ENCODE results near the gene DND1. TPM values are rescaled to one million over a fixed set of nuclear protein-coding genes. Genes with fewer than 3 reads are reported as not detected.
"Not testable (repeated sequence)": the region's sequence is repeated elsewhere in the genome, so short reads cannot be mapped to it uniquely, and the experiment has no call there.

The DND1 gene
- total RNA-seq (2012; rRNA removed) = 0.22 and 0.76 TPM in 2 replicates

DNA sequence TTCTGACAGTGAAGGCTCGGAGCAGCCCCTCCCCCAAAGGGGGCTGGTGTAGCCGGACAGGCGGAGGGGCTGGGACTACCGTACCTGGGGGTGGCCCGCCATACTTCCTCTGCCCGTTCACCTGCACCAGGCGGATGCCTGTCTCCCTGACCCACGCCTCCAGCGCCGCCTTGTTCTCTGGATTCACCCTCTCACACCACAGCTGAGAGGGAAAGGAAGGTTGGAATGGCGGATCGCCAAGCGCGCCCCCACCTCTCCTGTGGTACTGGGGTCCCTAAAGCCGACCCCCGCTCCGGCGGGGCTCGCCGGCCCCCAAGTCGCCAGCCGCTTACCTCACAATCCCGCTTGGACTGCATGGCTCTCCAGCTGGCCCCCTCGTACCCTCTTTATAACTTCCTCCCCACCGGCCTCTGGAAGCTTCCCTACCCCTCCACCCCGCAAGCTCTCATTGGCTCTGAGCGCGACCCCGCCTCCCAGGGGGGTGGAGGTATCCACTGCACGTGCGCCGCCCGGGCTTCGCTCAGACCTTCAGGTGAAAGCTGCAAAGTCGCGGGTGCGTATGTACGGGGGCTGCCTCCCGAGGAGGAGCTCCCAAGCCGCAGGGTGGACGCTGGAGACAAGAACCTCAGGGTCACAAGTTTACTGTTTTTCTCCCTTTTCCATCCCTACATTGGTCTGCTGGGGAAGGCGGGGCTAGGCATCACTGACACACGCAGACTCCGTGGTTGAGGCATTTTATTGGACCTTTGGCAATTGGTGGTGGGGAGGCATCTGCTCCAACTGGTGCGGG is at the start of gene DND1:
DND1 (minus strand) TSS at position 390 of the 790 bp plus-strand sequence; CDS start at position 356, 34 bp downstream.
- peaks cover 83% of the 10 kb centered on the region for H3K36me3 ChIP-seq (ENCODE audit: insufficient read depth, low read length)
- H3K4me3 ChIP-seq (ENCODE audit: low read length) = no peak within 1 kb of the TSS
- H3K4me2 ChIP-seq (ENCODE audit: low read length) = no peak within 1 kb of the TSS
- no peak within 1 kb of the TSS for H3K9ac ChIP-seq (ENCODE audit: low read depth, low read length)
- no peaks in the 10 kb centered on the region for H3K27me3 ChIP-seq (ENCODE audit: control insufficient read depth, insufficient read depth, low read length)
- H3K9me3 ChIP-seq (replicated peaks; ENCODE audit: low read length) = no peaks in the 10 kb centered on the region
- no peaks in the 10 kb centered on the region for H3K4me1 ChIP-seq (ENCODE audit: control insufficient read depth, insufficient read depth, low read length)

DNA sequence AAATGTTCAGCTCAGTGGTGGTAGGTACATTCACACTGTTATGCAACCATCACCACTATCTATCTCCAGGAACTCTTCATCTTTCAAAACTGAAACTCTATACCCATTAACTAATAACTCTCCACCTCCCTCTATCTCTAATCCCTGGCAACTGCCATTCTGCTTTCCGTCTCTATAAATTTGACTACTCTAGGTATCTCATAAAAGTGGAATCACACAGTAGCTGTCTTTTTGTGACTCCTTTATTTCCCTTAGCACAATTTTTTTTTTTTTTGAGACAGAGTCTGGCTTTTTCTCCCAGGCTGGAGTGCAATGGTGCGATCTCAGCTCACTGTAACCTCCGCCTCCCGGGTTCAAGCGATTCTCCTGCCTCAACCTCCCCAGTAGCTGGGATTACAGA is 48.0 kb upstream of the DND1 start:
- H3K9me3 ChIP-seq (replicated peaks; ENCODE audit: low read length); H3K36me3 ChIP-seq (ENCODE audit: insufficient read depth, low read length); H3K4me2 ChIP-seq (ENCODE audit: low read length); H3K9ac ChIP-seq (ENCODE audit: low read depth, low read length); H3K27me3 ChIP-seq (ENCODE audit: control insufficient read depth, insufficient read depth, low read length); H3K4me1 ChIP-seq (ENCODE audit: control insufficient read depth, insufficient read depth, low read length); H3K4me3 ChIP-seq (ENCODE audit: low read length): not testable (repeated sequence)

DNA sequence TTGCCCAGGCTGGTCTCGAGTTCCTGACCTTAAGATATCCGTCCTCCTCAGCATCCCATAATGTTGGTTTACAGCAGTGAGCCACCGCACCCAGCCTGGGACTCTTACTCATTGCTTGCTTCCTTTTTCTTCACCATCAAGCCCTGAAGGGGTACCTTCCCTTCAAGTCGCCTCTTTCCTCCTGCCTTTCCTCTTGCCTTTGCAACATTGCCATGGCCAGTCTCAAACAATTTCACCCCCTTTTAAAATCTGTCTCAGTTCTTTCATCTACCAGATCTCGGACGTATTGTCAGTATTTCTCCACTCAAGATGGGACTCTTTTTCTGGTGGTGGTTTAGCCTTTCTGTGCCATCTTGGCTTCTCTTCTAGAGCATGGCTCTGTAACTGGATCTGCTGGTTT is 47.4 kb upstream of the DND1 start:
- not testable (repeated sequence) for H3K4me2 ChIP-seq (ENCODE audit: low read length); H3K4me3 ChIP-seq (ENCODE audit: low read length); H3K9ac ChIP-seq (ENCODE audit: low read depth, low read length); H3K27me3 ChIP-seq (ENCODE audit: control insufficient read depth, insufficient read depth, low read length); H3K36me3 ChIP-seq (ENCODE audit: insufficient read depth, low read length); H3K4me1 ChIP-seq (ENCODE audit: control insufficient read depth, insufficient read depth, low read length); H3K9me3 ChIP-seq (replicated peaks; ENCODE audit: low read length)

DNA sequence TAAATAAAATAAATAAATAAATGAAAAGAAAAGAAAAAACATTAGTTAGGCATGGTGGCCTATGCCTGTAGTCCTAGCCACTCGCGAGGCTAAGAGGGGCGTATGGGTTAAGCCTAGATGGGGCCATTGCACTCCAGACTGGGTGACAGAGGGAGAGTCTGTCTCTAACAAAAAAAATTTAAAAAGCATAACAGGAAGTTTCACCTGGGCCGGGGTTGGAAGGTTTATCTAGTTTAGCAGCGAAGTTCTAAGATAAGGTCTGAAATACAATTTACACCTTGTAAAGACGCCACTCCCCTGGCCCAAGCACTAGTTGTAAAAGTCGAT is 44.9 kb upstream of the DND1 start:
- peak overlapping the region; percentile 43 for H3K4me3 ChIP-seq (ENCODE audit: low read length)
- no peaks in the 10 kb centered on the region for H3K9me3 ChIP-seq (replicated peaks; ENCODE audit: low read length)
- no peaks in the 10 kb centered on the region for H3K36me3 ChIP-seq (ENCODE audit: insufficient read depth, low read length)
- H3K27me3 ChIP-seq (ENCODE audit: control insufficient read depth, insufficient read depth, low read length) = no peaks in the 10 kb centered on the region
- no peak overlapping the region for H3K9ac ChIP-seq (ENCODE audit: low read depth, low read length)
- H3K4me2 ChIP-seq (ENCODE audit: low read length) = peak overlapping the region; percentile 67
- H3K4me1 ChIP-seq (ENCODE audit: control insufficient read depth, insufficient read depth, low read length) = peaks cover 5% of the 10 kb centered on the region

DNA sequence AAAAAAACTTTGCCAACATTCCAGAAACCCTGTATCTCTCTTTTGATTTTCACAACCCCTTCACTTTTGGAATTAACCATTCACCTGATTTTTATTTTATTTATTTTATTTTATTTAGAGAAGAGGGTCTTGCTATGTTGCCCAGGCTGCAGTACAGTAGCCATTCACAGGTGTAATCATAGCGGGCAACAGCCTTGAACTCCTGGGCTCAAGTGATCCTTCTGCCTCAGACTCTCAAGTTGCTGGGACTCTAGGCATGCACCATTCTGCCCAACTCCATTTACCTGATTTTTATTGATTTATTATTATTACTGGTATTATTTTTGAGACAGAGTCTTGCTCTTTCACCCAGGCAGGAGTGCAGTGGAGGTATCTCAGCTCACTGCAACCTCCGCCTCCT is 42.9 kb upstream of the DND1 start:
- H3K4me1 ChIP-seq (ENCODE audit: control insufficient read depth, insufficient read depth, low read length); H3K36me3 ChIP-seq (ENCODE audit: insufficient read depth, low read length); H3K27me3 ChIP-seq (ENCODE audit: control insufficient read depth, insufficient read depth, low read length); H3K4me3 ChIP-seq (ENCODE audit: low read length); H3K4me2 ChIP-seq (ENCODE audit: low read length); H3K9ac ChIP-seq (ENCODE audit: low read depth, low read length); H3K9me3 ChIP-seq (replicated peaks; ENCODE audit: low read length): not testable (repeated sequence)

DNA sequence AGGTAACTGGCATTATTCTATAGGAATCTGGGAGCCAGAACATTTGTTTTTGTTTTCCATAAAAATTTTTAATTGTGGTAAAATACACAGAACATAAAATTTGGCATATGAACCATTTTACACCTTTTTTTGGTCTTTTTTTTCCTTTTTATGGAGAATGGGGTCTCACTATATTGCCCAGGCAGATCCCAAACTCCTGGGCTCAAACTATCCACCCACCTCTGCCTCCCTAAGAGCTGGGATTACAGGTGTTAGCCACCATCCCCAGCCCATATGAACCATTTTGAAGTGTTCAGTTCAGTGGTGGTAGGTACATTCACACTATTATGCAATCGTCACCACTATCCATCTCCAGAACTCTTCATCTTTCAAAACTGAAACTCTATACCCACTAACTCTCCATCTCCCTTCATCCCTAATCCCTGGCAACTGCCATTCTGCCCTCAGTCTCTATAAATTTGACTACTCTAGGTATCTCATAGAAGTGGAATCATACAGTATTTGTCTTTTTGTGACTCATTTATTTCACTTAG is 40.3 kb upstream of the DND1 start:
- Histone ChIP-seq H3K4me3 (ENCODE audit: low read length) (no peak overlapping the region), H3K27me3 (ENCODE audit: control insufficient read depth, insufficient read depth, low read length) (no peaks in the 10 kb centered on the region), H3K4me2 (ENCODE audit: low read length) (no peak overlapping the region), H3K36me3 (ENCODE audit: insufficient read depth, low read length) (no peaks in the 10 kb centered on the region), H3K9ac (ENCODE audit: low read depth, low read length) (no peak overlapping the region), H3K4me1 (ENCODE audit: control insufficient read depth, insufficient read depth, low read length) (peaks cover 11% of the 10 kb centered on the region), H3K9me3 (replicated peaks; ENCODE audit: low read length) (no peaks in the 10 kb centered on the region)

DNA sequence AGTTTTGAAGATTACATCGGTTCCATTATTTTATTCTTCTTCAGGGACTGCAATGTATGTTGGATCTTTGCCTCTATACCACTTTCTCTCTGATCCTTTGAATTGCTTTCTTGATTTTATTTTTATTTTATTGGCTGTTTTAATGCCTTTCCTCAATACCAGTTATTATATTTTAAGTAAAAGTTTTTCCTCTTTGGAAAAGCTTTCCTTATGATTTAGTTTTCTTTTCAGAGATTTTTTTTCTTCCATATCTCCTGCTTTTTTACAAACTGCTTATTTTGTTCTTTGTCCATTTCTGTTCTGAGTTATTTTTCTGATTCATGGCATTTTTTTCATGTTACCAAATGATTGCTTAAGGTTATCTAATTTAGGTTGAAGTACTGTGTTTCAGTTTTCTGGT is 38.4 kb upstream of the DND1 start:
- Histone ChIP-seq H3K27me3 (ENCODE audit: control insufficient read depth, insufficient read depth, low read length) (no peaks in the 10 kb centered on the region), H3K4me2 (ENCODE audit: low read length) (peak overlapping the region; percentile 7), H3K4me3 (ENCODE audit: low read length) (no peak overlapping the region), H3K9ac (ENCODE audit: low read depth, low read length) (no peak overlapping the region), H3K36me3 (ENCODE audit: insufficient read depth, low read length) (peaks cover 8% of the 10 kb centered on the region), H3K4me1 (ENCODE audit: control insufficient read depth, insufficient read depth, low read length) (peaks cover 6% of the 10 kb centered on the region), H3K9me3 (replicated peaks; ENCODE audit: low read length) (no peaks in the 10 kb centered on the region)

DNA sequence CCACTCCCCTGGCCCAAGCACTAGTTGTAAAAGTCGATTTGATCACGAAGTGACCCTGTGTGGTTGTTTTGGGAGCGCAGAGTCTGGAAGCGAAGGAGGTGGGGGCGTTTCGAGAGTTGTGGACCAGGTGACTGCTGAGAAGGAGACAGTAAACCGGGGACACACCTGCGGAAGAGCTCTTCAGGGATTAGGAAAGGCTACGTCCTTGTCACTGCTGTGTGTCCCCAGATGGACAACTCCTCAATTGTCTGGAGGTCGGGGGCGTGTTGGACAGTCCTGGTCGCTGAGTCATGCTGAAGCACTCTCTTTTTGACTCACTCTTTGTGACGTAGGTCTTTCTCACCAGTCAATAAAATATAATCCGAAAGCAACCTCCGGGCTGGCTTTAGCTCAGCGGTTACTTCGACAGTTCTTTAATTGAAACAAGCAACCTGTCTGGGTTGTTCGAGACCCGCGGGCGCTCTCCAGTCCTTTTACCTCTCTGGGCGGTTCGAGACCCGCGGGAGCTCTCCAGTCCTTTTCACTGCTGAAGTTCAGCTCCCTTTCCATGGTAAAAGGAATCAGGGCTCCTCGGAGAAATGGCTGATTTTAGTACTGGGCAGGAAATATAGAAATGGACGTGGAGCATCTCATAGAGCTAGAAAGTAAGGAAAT is 37.6 kb upstream of the DND1 start:
- H3K27me3 ChIP-seq (ENCODE audit: control insufficient read depth, insufficient read depth, low read length) = no peaks in the 10 kb centered on the region
- H3K9me3 ChIP-seq (replicated peaks; ENCODE audit: low read length) = no peaks in the 10 kb centered on the region
- peak overlapping the region; percentile 88 for H3K4me2 ChIP-seq (ENCODE audit: low read length)
- peak overlapping the region; percentile 68 for H3K9ac ChIP-seq (ENCODE audit: low read depth, low read length)
- H3K4me3 ChIP-seq (ENCODE audit: low read length) = peak overlapping the region; percentile 77
- peaks cover 14% of the 10 kb centered on the region for H3K36me3 ChIP-seq (ENCODE audit: insufficient read depth, low read length)
- peaks cover 6% of the 10 kb centered on the region for H3K4me1 ChIP-seq (ENCODE audit: control insufficient read depth, insufficient read depth, low read length)

DNA sequence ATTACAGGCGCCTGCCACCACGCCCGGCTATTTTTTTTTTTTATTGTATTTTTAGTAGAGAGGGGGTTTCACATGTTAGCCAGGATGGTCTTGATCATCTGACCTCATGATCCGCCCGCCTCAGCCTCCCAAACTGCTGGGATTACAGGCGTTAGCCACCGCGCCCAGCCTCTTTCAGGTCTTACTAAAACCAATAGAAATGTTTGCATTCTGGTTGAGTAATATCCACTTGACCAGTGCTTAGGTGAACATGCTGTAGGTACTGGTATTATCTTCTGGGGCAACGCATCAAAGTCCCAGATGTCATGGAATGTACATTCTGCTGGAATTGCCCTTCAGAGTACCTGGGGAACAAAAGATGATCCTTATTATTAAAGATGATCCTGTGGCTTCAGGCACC is 35.4 kb upstream of the DND1 start:
- H3K27me3 ChIP-seq (ENCODE audit: control insufficient read depth, insufficient read depth, low read length); H3K9ac ChIP-seq (ENCODE audit: low read depth, low read length); H3K9me3 ChIP-seq (replicated peaks; ENCODE audit: low read length); H3K4me1 ChIP-seq (ENCODE audit: control insufficient read depth, insufficient read depth, low read length); H3K4me2 ChIP-seq (ENCODE audit: low read length); H3K4me3 ChIP-seq (ENCODE audit: low read length): not testable (repeated sequence)
- peaks cover 35% of the 10 kb centered on the region for H3K36me3 ChIP-seq (ENCODE audit: insufficient read depth, low read length)

DNA sequence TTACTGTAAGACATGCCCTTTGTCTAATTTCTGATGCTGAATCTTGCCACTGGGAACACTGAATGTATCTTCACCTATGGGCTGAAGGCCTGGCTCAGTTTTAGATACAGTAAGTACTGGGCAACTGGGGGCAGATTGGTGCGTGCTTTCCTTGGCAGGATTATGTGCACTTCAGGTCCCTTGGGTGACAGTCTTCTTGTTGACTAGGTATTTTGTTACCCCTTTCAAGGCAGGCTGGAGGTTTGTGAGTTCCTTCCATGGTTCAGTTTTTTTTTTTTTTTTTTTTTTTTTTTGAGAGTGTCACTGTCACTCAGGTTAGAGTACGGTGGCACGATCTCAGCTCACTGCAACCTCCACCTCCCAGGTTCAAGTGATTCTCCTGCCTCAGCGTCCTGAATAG is 34.4 kb upstream of the DND1 start:
- H3K36me3 ChIP-seq (ENCODE audit: insufficient read depth, low read length) = peaks cover 42% of the 10 kb centered on the region
- no peak overlapping the region for H3K9ac ChIP-seq (ENCODE audit: low read depth, low read length)
- H3K4me3 ChIP-seq (ENCODE audit: low read length) = no peak overlapping the region
- no peaks in the 10 kb centered on the region for H3K9me3 ChIP-seq (replicated peaks; ENCODE audit: low read length)
- H3K27me3 ChIP-seq (ENCODE audit: control insufficient read depth, insufficient read depth, low read length) = no peaks in the 10 kb centered on the region
- H3K4me2 ChIP-seq (ENCODE audit: low read length) = no peak overlapping the region
- peaks cover 6% of the 10 kb centered on the region for H3K4me1 ChIP-seq (ENCODE audit: control insufficient read depth, insufficient read depth, low read length)

DNA sequence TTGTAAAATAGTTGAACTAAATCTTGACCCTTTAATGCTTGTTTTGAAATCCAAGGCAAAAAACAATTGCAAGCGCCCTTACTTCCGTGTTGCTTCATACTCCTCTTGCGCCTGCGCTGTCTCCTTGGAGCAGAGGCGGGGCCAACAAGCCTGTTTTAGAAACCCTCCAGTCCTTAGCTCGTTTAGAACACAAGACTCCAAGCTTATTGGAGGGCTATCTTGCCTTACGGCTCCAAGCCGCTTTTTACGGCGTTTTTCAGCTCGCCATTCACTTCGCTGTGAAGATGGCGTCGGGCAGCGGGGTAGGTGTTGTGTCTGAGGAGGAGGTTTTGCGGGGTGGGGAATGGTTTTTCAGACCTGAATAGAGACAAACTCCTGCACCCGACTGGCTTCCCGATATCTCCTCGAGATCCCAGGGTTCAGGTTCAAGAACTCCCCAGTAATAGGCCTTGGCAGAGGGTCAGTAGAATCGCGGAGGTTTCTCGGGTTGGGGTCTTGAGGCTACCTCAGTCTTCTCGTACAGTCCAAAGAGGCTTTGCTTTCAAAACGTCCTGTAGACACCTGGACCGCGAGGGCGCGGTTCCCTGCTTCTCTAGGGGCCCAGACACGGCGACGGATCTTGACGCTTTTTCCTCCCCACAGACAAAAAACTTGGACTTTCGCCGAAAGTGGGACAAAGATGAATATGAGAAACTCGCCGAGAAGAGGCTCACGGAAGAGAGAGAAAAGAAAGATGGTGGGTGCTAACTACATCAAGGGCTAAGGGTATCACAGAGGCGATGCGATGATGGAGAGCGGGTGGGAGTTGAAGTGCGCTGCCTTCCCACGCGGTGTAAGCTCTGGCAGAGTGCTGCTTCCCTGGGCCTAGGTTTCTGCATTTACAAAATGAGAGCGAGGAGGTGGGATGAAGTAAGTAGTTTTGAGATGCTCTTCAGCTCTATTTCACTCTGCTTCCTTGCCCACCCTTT is 27.1 kb upstream of the DND1 start, which contains the start of gene ZMAT2:
ZMAT2 (plus strand) TSS at position 271 of the 968 bp plus-strand sequence; CDS start at position 285, 14 bp downstream.
- H3K9ac ChIP-seq (ENCODE audit: low read depth, low read length) = peak within 1 kb of the TSS; percentile 89
- peak within 1 kb of the TSS; percentile 75 for H3K4me3 ChIP-seq (ENCODE audit: low read length)
- peak within 1 kb of the TSS; percentile 83 for H3K4me2 ChIP-seq (ENCODE audit: low read length)
- H3K27me3 ChIP-seq (ENCODE audit: control insufficient read depth, insufficient read depth, low read length) = no peaks in the 10 kb centered on the region
- H3K4me1 ChIP-seq (ENCODE audit: control insufficient read depth, insufficient read depth, low read length) = peaks cover 5% of the 10 kb centered on the region
- H3K9me3 ChIP-seq (replicated peaks; ENCODE audit: low read length) = no peaks in the 10 kb centered on the region
- H3K36me3 ChIP-seq (ENCODE audit: insufficient read depth, low read length) = peaks cover 72% of the 10 kb centered on the region
